Stimulated activated CD4-positive, alpha-beta T cell treated with anti-CD3 and anti-CD28 coated beads, Interleukin-12 subunit alpha, Interleukin-12 subunit beta, amount 100 ng/mL, for 4 hours (primary cell): ENCODE data around the gene INO80C.
"Not testable (repeated sequence)": the region's sequence is repeated elsewhere in the genome, so short reads cannot be mapped to it uniquely, and the experiment has no call there.

ENCODE experiments used
- DNase-seq: peaks from one replicate; pipeline ENCODE4 v3.0.0-alpha.2; 2020

Gene INO80C

DNA sequence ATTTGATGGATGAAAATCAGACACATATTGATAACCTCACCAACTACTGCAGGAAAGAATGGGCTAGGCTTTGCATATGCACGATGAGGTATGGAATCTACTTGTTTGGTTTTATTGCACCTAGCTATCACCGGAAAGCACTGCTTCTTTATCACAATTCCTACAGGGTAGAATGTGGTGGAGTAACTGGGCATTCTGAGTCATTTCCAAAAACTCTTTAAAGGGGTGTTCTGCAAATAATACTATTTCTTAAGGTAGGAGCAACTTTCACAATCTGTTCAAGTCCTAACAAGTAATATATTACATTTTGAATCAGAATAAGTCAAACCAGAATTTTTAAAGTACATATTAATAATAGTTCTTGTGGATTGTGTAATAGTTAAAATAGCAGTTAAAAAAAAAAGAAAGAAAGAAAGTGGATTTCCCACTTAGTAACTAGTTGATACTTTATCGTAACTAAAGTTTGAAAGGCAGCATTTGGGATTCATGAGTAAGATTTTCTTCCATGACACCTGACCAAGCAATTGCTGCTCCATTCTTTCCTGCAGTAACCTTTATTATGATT is 40.5 kb downstream of the INO80C start:
- no peak for DNase-seq

DNA sequence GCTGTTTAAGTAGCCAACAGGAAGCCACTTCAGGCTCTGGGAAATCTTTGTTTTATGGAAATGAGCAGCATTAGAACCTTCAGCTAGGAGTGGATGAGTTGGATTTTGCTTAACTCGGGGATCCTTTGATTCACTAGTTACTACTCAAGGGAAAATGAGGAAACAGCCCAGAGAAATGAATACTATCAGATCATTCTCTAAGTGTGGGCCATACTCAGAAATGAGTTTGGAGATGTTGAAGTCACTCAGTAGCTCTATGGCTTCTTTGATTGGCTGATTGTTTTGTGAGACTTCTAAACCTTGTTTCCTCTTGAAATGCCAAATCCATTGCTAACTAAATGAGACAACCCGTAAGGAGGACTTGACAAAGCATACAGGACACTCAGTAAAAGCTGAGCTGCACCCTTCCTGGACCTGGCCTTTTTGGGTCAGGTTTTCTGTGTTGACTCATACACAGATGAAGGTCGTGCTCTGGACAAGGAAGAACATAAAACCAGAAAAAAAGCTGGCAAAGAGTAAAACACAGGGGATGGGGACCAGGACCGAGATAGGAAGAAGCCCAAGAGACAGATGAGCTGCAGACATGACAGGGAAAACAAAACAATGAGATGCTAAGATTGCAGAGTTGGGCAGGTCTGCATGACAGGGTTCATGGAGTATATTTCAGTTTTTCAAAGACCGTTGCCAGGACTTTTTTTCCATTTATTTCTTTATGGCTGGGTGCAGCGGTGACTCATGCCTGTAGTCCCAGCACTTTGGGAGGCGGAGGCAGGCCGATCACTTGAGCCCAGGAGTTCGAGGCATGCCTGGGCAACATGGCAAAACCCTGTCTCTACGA is 41.6 kb downstream of the INO80C start:
- no peak for DNase-seq

- no peak for DNase-seq
Measured at GRCh38 chr18:35454803-35455202, 43.0 kb downstream of the INO80C start.

DNA sequence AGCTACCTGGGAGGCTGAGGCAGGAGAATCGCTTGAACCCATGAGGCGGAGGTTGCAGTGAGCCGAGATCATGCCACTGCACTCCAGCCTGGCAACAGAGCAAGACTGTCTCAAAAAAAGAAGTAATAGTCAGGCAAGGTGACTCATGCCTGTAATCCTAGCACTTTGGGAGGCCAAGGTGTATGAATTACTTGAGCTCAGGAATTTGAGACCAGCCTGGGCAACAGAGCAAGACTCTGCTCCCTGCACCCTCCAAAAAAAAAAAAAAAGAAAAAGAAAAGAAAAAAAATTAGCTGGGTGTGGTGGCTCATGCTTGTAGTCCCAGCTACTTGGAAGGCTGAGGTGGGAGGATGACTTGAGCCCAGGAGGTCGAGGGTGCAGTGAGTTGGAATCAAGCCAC is 44.7 kb downstream of the INO80C start:
- DNase-seq = not testable (repeated sequence)

- no peak for DNase-seq
Measured at GRCh38 chr18:35451916-35452315, 45.8 kb downstream of the INO80C start.

DNA sequence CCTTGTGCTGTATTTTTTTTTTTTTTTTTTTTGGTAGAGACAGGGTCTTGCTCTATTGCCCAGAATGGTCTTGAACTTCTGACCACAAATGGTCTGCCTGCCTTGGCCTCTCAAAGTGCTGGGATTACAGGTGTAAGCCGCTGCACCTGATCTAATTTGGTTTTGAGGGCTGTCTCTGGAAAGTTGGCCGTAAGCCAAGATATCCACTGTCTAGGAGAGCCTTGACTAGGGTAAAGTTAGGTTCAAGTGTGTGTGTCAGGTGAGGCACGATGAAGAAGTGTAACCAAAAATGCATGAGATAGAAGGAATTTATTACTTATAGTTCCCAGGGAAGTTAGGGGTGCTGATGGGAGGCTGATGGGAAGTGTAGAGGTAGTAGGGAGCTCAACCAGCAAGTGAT is 46.7 kb downstream of the INO80C start:
- DNase-seq = no peak

- DNase-seq = no peak
Measured at GRCh38 chr18:35444636-35445035, 53.1 kb downstream of the INO80C start.

DNA sequence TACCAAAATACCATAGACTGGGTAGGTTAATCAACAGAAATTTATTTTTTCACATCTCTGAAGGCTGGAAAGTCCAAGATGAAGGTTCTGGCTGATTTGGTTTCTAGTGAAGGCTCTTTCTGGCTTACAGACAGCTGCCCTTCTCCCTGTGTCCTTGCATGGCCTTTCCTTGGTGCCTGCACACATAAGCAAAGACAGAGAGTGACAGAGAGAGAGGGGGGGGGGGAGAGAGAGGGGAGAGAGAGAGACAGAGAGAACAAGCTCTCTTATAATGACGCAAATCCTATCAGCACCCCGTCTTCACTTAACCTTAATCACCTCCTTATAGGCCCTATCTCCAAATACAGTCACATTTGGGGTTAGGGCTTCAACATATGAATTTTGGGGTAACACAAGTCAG is 53.9 kb downstream of the INO80C start:
- no peak for DNase-seq

GRCh38 chr18:35443434-35443833 is 54.3 kb downstream of the INO80C start:
- DNase-seq = no peak

GRCh38 chr18:35442701-35443100 is 55.1 kb downstream of the INO80C start:
- no peak for DNase-seq

- no peak for DNase-seq
Measured at GRCh38 chr18:35441857-35442595, 55.7 kb downstream of the INO80C start.

- no peak for DNase-seq
Measured at GRCh38 chr18:35438480-35439234, 59.1 kb downstream of the INO80C start.

GRCh38 chr18:35437836-35438235 is 59.9 kb downstream of the INO80C start:
- DNase-seq = no peak

DNA sequence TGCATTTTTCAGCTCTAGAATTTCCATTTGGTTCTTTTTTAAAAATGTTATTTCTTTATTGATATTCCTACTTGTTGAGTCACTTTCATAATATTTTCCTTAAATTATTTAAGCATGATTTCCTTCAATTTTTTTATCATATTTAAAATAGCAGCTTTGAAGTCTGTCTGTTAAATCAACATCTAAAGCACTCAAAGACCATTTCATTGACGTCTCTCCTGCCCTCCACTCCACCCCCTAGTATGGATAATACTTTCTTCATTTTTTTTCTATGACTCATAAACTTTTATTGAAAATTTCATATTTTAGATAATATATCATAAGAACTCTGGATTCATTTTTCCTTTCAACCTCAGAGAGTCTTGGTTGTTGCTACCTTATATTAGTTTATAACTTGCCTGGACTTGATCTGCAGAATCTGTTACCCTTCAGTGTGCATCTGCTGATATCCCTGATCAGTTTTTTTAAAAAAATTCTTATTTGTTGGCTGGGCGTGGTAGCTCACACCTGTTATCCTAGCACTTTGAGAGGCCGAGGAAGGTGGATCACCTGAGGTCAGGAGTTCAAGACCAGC is 61.6 kb downstream of the INO80C start:
- no peak for DNase-seq

DNA sequence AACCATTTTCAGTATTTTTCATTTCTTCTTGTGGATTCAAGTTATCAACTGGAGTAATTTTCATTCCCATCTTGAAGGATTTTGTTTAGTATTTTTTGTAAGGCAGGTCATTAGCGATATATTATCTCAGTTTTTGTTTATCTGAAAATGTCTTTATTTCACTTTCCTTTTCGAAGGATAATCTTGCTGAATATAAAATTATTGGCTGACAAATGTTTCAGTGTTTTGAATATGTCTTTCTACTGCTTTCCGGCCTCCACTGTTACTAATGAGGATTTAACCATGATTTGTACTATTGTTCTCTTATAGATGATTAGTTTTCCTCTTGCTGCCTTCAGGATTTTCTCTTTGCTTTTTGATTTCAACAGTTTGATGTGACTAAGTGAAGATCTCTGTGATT is 62.4 kb downstream of the INO80C start:
- DNase-seq = no peak

DNA sequence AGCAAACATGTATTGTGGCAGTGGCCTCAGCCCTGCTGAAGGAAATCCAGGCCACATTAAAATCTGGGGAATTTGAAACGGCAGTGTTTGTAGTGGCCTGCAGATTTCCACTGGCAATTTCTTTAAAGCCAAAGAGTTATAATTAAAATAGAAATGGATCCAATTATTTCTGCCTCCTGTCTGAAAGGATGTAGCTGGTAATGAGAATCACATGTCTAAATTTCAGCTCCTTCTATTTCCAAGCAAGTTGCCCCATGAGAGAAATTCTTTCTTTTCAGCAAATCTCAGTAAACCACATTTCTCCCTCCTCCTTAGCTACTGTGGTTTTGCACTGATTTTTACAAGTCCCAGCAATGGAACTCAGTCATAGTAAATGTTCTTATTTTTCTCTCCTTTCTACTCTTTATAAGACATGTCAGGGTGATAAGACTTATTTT is 65.2 kb downstream of the INO80C start:
- DNase-seq = no peak

- DNase-seq = no peak
Measured at GRCh38 chr18:35431374-35431741, 66.4 kb downstream of the INO80C start.

GRCh38 chr18:35430721-35431373 is 66.9 kb downstream of the INO80C start:
- DNase-seq = no peak

- no peak for DNase-seq
Measured at GRCh38 chr18:35426786-35427185, 71.0 kb downstream of the INO80C start.

- no peak for DNase-seq
Measured at GRCh38 chr18:35424356-35424755, 73.4 kb downstream of the INO80C start.

GRCh38 chr18:35422237-35422636 is 75.5 kb downstream of the INO80C start:
- DNase-seq = no peak

- no peak for DNase-seq
Measured at GRCh38 chr18:35418610-35419009, 79.2 kb downstream of the INO80C start.
